ENCODE measurements around the gene PTPRE.
A peak's percentile ranks its signal among the peaks of the same experiment; 100 is the strongest.

Gene PTPRE

DNA sequence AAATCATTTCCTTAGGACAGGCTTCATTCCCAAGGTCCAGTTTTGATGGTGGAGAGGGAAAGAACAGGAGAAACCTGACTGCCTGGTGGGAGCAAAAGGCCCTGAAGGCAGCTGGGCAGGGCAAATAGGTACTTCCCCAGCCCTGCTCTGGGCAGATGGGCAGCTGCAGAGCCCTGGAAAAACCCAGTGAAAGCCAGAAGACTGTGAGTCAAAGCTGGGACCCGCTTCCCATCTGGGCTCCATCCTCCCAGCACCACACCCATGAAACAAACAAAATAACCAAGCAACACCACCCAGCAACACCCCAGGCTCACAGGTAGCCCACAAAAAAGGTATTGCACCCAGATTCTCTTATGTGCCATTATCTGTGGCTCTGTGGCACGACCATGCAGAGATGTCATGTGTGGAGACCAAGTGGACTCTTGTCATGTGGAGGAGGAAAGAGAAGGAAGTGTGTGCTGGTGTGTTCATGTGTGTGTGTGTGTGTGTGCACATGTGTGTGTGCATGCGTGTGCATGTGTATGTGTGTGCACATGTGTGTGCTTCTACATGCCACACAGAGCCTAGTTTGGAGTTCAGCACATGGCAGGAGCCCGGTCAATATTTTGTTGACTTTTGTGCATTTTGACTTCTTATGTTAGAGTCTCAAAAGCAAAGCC, 24.0 kb upstream of the PTPRE start:
- no peak for DNase-seq

GRCh38 chr10:127883516-127883915, 23.4 kb upstream of the PTPRE start:
- DNase-seq, result no peak

- DNase-seq, result no peak
Observed at GRCh38 chr10:127884501-127884900, 22.4 kb upstream of the PTPRE start.

DNA sequence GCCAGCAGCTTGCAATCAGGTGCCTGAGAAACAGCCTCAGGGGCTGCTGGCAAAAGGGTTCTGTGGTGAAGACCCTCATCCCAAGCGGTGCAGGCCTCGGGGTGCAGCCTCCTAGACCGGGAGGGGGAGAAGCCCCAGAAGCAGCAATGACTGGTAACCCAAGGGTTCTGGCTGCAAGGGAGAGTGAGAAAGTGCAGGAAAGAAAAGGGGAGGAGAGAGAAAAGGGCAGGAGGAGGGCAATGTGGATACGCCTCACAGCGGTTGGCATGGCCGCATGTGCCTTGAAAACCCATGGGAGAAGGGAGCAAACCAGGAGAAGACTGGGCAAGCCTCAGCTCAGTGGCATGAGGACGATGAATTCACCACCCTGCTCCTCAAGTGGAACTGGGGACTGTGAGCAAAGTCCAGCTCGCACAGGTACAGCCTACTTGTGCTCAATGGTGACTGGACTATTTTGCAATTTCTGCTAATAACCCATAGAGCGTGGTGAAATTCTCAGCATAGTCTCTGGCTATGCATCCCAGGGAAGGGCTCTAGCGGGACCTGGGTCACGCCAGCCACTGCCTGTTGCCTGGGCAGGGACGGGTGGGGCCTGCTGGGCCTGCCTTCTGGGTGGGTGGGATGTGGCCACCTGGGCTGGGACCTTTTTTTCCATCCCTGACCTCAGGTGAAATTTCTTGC, 20.4 kb upstream of the PTPRE start:
- DNase-seq, result no peak

- no peak for DNase-seq
Observed at GRCh38 chr10:127887541-127888415, 19.1 kb upstream of the PTPRE start.

DNA sequence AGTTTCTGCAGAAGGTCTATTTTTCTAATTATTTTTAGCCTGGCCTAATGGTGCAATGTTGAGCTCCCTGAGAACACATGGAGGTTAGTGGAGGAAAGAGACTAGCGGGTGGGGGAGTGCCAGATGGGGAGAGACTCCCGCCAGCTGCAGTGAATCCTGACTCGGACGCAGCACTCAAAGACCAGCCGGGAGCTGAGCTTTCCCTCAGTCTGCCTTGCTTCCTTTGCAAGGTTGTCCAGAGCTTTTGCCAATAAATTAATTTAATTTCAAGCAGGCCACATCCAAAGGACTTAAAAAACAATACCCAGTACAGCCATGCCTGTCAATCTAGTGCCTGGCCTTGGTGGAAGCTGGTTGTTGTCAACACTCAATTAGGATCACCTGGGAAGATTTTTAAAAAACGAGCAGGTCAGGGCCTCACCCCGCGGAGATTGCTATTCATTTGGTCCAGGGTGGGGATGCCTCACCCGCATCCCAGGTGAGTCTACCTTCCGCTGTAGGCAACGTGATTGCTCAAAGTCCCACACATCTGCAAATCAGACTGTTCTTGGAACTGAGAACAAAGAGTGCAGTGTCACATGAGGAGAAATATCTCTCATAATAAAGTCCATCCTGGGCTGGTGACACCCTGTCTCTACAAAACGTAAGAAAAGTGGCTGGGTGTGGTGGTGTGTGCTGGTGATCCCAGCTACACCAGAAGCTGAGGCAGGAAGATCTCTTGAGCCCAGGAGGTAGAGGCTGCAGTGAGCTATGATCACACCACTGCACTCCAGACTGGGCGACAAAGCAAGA, 18.2 kb upstream of the PTPRE start:
- no peak for DNase-seq

GRCh38 chr10:127889605-127890195, 17.2 kb upstream of the PTPRE start:
- DNase-seq, result no peak

- DNase-seq, result no peak
Observed at GRCh38 chr10:127890216-127890615, 16.7 kb upstream of the PTPRE start.

GRCh38 chr10:127890832-127891334, 16.0 kb upstream of the PTPRE start:
- no peak for DNase-seq

GRCh38 chr10:127892743-127893142, 14.2 kb upstream of the PTPRE start, which contains the start of gene CLRN3:
Gene CLRN3 (minus strand): TSS chr10:127892941. CDS start chr10:127892784, 157 bp downstream.
- DNase-seq, result no peak

DNA sequence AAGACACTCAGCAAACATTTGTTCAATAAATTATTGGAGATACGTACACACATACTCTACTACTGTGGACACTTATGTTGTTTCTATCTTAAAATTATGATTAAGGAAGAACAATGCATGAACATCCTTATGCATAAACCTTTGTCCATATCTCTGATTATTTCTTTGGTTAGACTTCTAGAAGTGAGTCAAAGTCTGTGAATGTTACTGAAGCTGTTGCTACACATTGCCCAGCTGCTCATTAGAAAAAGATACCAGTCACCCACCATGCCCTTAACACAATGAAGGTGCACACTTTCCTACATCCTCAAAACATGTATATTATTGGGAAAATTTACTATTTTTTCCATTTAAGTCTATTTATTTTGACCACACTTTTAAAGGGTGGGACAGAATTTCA, 12.8 kb upstream of the PTPRE start:
- no peak for DNase-seq

DNA sequence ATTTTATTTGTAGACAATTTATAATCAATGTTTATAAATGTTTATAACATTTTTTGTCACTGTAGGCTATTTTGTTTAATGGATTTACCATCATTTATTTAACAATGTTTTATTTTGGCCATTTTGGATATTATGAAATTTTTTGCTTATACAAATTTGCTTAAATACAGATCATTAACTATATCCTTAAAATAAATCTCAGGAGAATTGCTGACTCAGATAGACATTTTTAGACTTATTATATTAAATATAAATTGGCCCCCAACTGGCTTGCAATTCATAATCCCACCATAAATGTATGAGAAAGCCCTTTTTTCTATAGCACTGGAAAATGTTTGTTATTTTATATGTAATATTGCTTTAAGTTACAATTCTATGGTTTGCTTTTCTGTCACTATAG, 10.3 kb upstream of the PTPRE start:
- DNase-seq, result no peak

DNA sequence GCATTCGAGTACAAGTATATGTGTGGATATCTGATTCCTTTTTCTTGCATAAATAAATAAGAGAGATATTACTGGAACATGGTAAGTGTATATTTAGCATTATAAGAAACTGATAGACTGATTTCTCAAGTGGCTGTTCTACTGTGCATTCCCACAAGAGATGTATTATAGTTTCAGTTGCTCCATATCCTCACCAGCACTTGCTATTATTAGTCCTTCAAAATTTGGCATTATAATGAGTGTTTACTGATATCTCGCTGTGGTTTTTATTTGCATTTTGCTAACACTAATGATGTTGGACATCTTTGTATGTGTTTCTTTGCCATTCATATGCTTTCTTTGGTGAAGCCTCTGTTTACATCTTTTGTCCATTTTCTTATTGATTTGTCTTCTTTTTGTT, 9.7 kb upstream of the PTPRE start:
- no peak for DNase-seq

DNA sequence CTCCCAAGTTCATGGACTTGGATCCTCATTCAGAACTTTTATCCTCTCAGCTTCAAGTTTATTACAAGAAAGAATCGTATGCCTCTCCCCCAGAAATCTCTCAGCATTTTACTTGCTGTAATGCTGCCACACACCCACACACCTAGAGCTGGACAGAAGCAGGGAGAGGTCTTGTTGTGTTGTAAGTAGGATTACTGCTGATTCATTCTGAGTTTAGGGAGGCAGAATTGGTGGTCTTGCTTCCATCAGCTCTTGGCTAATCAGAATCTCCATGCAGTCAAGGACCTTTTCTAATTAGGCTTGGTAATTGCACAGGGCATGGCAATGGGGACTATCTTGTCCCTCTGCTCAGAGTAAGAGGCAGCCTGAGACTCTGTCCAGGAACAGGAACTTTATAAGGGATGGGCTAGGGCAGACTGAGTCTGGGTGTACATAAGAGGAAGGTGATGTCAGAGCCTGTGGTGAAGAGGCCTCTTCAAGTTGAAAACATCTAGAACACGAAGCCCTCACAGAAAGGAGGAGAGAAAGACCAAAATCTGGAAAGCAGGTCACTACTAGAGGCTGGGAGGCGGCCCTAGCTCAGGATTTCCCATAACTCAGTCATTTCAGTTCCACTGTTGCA, 7.0 kb upstream of the PTPRE start:
- DNase-seq, result no peak

DNA sequence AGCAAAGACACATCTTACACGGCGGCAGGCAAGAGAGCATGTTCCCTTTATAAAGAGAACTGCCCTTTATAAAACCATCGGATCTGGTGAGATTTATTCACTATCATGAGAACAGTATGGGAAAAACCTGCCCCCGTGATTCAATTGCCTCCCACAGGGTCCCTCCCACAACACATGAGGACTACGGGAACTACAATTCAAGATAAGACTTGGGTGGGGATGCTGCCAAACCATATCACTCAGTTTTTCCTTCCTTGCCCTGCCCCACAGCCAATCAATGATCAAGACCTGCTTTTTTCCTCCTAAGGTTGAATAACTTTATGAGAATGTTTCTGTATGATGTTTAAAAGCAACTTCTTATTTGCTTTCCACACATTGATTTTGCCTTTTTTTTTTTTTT, 3.1 kb upstream of the PTPRE start:
- peak; percentile 12 for DNase-seq

DNA sequence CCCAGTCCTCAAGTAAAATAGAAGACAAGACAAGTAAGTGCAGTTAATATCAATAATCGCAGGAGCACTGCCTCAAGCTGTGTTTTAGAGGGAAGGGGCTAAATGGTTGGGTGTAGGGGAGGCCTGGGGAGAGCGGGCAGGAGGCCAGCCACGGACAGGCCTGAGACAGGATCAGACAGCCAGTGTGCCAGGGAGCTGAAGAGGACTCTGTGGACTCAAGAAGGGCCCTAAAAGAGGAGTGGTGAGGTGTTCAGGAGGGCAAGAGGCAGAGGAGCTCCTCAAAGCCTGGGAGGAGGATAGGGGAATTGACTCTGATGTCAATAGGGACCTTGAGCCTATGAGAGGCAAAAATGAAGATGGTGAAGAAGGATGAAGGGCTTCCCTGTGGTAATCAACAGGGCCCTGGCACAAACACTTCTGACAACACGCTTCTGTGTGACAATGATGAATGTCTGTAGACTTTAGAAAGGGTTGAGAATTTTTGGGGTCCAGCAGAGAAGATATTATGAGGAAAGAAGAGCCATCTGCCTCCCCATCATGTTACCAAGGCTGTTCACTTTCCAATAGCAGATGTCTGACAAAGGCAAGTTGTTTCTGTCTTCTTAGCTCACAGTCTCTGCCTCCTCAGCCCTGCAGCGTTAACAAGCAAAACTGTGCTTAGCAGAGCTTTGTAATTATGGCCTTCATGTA, 2.4 kb upstream of the PTPRE start:
- no peak for DNase-seq

DNA sequence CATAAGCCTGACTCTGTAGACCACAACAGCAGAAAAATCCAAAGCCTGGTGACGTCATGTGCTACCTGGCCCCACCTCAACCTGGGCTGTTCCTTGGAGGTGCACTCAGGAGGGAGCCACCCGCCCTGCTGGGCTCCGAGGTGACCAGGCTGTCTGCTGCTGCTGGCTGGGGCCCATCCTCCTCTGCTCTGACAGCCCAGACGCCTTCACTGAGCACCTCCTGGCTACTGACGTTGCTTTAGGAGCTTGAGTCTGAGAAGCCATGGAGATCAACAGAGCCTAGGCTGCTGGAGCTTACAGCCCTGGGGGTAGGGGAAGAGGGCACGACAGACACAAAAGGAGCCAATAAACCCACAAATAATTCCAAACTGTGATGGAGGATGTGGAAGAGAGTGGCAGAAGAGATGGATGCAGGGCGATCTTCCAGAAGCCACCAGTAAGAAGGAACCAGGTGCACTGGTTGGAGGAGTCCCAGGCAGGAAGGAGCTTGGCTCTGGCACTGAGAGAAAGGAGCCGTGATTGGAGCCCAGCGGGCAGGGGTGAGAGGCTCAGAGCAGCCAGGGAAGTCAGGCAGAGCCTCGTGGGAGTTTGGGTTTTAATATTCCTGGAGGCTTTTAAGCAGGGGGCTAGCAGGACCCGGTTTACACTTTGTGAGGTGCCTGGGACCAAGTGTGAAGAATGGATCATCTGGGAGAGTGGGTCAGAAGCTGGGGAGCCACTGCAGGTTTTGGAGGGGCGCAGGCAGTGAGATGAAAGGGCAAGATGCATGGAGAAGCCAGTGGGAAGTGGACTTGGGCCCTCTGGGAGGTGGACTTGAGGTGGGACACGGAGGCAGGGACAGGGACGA, 1.7 kb upstream of the PTPRE start:
- no peak for DNase-seq

DNA sequence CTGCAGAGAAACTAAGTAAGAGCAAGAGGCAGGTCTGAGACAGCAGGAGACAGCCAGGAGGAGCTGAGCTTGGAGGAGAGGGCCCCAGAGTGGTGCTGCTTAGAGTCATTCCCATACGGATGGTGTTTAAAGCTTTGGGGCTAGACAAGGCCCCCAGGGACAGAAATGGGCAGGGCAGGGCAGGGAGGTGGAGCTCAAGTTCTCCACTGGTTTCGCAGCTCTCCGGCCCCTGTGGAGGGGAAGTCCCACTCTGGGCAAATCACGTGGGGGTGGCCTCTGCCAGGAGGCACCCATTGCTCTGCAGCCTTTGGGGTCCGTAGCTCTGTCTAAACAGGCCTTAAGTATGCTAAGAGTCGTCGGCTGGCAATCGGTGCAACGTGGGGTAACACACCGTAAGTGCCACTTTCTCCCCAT, 1.0 kb upstream of the PTPRE start:
- DNase-seq, result no peak

DNA sequence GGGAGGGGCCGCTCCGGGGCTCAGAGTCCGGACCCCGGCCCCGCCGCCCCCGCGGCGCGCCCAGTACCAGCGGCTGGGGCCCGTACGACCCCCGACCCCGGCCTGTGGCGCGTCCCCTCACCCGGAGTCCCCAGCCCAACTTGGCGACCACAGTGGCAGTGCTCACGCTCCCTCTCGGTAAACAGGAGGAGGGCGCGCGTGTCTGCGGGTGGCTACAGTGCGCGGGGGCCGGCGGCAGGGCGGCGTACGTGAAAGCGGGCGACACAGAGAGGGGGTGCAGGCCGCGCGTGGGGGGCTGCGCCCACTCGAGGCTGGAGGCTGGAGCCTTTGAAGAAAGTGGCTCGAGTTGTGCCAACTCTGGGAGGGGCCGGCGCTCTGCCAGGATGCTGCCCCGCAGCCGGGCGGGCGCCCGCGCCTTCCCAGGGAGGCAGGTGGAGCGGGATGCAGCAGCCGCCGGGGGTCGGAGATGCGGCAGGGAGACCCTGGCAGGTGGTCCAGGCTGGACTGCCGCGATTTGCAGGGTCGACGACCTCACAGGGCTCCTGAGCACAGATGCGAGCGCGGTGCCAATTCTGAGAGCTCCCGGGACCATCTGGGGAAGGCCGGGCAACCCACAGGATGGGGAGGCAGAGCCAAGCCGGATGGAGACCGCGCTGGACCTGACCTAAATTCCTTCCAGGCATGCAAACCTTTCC, 655 bp downstream of the PTPRE start:
- no peak for DNase-seq

Measured in hematopoietic multipotent progenitor cell treated with erythropoietin and hydrocortisone succinate and interleukin-3 and kit ligand, for 8 days (in vitro differentiated cells).